NOMO-1 treated with dmso at 0.1 percent for 144 hours (cell line): ENCODE data around the gene ANKFN1.

Experiments
- DNase-seq: peaks from one replicate; lab custom pipeline; 2025; ENCODE audit not compliant: unreplicated experiment; lab: John Stamatoyannopoulos, UW

ANKFN1 gene

DNA sequence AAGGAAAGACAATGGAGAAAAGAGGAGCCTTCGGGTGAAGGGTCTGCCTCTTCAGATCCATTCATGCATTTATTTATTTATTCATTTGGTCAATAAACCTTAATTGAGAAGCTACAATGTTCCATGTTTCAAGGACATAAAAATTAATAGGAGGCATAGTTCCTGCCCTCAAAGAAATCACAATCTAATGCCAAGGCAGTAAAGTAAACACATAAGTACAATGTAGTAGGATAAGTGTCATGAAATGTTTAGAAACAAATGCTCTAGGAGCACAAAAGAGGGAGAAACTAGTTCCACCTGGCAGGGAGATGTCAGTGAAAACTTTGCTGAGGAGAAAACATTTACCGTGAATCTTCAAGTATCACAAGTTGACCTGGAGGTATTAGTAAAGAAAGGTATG is 336.7 kb downstream of the ANKFN1 start:
- DNase-seq, result no peak

GRCh38 chr17:56495556-56495955 is 342.3 kb downstream of the ANKFN1 start:
- no peak for DNase-seq

DNA sequence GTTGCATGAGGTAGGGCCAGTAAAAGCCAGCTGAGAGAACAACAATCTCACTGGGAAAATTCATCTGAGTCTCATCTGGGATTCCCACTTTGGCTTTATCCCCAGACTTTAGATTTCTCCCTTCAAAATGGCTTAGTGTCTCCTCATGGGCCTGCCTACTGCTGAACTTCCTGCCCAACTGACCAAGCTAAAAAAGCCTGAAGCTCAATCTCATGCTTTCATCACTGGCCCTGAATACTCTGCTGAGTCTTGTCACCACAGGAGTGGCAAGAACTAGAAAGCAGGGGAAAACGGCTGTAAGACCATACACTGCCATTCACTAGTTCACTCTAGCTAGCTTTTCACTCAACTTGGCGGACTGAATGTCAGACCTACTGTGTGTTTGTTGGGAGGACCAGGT is 343.9 kb downstream of the ANKFN1 start:
- no peak for DNase-seq

GRCh38 chr17:56499799-56500388 is 346.6 kb downstream of the ANKFN1 start:
- peak; percentile 6 for DNase-seq

DNA sequence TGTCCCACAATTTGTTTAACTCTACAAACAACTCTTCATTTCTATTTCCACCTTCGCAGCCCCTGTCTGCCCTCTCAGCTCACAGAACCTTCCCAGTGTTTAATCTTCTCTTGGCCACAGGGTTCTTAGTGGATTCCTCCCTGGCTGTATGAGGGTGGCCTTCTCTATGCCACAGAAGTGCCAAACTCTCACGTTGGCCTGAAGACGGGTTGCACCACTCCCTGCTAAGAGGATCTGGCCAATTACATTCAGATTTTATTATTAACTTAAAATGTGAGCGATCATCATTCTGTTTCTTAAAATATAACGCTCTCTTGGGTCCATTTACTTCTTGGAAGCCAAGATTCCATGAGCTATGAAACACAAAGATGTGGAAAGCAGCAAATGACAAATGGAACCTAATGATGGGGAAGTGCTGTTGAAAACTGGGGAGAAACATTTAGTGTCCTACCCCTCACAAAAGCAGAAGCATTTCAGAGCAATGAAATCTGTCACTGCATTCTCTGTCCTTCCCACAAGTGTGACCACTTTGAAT is 348.9 kb downstream of the ANKFN1 start:
- DNase-seq, result peak; percentile 34

DNA sequence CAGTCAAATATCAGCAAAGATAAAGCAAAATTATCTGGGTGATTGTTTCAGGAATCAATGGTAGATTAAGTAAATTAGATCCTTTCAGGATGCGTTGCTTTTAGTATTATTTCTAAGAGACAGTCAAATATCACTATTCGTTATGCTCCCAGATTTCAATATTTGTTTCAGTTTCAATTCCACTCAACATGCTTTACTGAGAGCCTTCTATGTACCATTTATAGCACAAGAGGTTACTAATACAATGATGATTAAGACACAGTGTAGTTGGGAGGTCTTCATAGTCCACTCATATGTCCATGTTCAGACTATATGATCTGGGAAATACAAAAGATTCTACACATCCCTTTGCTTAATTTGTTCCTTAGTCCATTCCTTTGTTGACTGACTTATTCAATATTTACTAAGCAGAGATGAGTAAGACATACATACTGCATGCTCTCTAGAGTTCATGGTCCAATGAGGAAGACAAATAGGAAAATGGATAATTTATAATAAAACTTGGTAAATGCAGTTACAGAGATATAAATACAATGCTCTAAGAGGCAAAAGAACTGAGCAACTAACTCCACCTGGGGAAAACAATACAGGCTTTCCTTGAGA is 352.0 kb downstream of the ANKFN1 start:
- DNase-seq, result no peak

- DNase-seq, result no peak
Measured at GRCh38 chr17:56506349-56506748, 353.1 kb downstream of the ANKFN1 start.

- DNase-seq, result no peak
Measured at GRCh38 chr17:56510554-56511342, 357.5 kb downstream of the ANKFN1 start.

DNA sequence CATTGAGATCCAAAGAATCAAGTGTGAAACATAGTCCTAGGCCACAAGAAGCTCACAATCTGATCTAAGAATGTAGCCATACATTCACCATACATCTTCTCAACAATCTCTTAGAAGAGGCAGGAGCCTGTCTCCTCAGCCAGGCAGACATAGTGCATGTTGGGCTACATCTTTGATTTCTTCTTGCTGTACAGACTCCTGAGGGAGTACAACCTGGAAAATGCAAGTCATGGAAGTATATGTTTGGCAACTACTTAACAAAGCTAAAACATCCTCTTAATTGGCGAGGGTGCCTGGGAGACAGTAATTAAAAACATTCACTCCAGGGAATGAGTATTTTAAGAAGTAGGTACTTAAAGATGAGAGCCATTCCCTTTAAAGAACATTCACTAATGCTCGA is 361.0 kb downstream of the ANKFN1 start:
- DNase-seq, result no peak

DNA sequence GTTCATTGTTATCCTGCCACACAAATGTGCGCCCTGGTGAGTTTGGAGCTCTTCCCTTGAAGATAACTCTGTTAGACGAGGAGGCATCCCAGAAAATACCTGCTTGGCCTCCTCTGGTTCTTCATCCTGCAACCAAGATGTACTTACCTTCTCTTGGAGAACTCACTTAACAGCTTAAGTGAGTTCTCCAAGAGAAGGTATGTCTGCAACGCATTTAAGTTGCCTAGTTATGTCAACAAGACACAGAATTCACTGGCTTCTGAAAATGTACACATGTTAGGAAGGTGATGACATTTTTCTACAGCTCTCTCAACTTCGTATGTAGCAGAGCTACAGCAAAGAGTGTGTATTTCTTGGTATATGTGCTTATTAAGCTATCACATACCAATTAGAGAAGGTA is 361.6 kb downstream of the ANKFN1 start:
- DNase-seq, result no peak

GRCh38 chr17:56521414-56522141 is 368.3 kb downstream of the ANKFN1 start:
- no peak for DNase-seq

DNA sequence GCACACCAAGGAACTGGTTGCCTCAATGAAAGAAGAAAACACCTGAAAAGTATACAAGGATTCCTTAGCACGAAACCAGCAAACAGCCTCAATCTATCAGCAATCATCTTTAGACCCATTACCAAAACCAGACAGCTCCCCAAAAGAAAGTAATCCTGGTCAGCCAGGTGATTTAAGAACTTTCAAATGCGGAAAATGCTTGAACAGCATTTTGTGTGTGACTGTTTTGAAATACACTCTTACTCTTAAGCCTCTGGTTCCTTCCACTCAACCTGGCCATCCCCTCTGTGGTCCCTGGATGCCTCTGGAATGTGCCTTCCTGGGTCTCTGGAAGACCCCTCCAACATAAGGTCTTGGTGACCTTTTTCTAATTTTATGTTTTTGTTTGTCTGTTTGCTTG is 369.8 kb downstream of the ANKFN1 start:
- no peak for DNase-seq

GRCh38 chr17:56528696-56529095 is 375.4 kb downstream of the ANKFN1 start:
- no peak for DNase-seq

GRCh38 chr17:56532926-56533325 is 379.7 kb downstream of the ANKFN1 start:
- DNase-seq, result no peak

- DNase-seq, result peak; percentile 68
Measured at GRCh38 chr17:56536766-56537165, 383.5 kb downstream of the ANKFN1 start.

- DNase-seq, result no peak
Measured at GRCh38 chr17:56540836-56541235, 387.6 kb downstream of the ANKFN1 start.

GRCh38 chr17:56543280-56543679 is 390.0 kb downstream of the ANKFN1 start:
- DNase-seq, result no peak

- no peak for DNase-seq
Measured at GRCh38 chr17:56545106-56545505, 391.8 kb downstream of the ANKFN1 start.

- no peak for DNase-seq
Measured at GRCh38 chr17:56545930-56546329, 392.7 kb downstream of the ANKFN1 start.

GRCh38 chr17:56548661-56549060 is 395.4 kb downstream of the ANKFN1 start:
- DNase-seq, result no peak

- DNase-seq, result no peak
Measured at GRCh38 chr17:56549501-56549900, 396.2 kb downstream of the ANKFN1 start.
